HUES6 (cell line): Measurements from ENCODE around the gene SCML1.

Source experiments
- H3K27ac ChIP-seq: 2 replicates; pipeline ENCODE4 v1.7.0; 2013; ENCODE audit warnings: low read depth, mild to moderate bottlenecking, low read length, inconsistent platforms
- H3K27me3 ChIP-seq: 2 replicates; pipeline ENCODE4 v1.6.1; 2013; ENCODE audit warnings: low read length; ENCODE audit not compliant: control insufficient read depth, insufficient read depth
- H3K36me3 ChIP-seq: 2 replicates; pipeline ENCODE4 v1.6.1; 2013; ENCODE audit warnings: low read length; ENCODE audit not compliant: control insufficient read depth, insufficient read depth
- H3K4me1 ChIP-seq: 2 replicates; pipeline ENCODE4 v1.6.1; 2013; ENCODE audit warnings: low read length; ENCODE audit not compliant: control insufficient read depth, insufficient read depth
- H3K4me3 ChIP-seq: 2 replicates; pipeline ENCODE4 v1.5.1; 2013; ENCODE audit warnings: low read depth, low read length
- H3K9ac ChIP-seq: one replicate; pipeline ENCODE4 v1.6.1; 2013; ENCODE audit warnings: mild to moderate bottlenecking, low read length
- H3K9me3 ChIP-seq: 2 replicates; pipeline ENCODE4 v1.6.1; 2013; ENCODE audit warnings: low read depth, low read length; ENCODE audit not compliant: control insufficient read depth, insufficient read depth

The SCML1 gene

DNA sequence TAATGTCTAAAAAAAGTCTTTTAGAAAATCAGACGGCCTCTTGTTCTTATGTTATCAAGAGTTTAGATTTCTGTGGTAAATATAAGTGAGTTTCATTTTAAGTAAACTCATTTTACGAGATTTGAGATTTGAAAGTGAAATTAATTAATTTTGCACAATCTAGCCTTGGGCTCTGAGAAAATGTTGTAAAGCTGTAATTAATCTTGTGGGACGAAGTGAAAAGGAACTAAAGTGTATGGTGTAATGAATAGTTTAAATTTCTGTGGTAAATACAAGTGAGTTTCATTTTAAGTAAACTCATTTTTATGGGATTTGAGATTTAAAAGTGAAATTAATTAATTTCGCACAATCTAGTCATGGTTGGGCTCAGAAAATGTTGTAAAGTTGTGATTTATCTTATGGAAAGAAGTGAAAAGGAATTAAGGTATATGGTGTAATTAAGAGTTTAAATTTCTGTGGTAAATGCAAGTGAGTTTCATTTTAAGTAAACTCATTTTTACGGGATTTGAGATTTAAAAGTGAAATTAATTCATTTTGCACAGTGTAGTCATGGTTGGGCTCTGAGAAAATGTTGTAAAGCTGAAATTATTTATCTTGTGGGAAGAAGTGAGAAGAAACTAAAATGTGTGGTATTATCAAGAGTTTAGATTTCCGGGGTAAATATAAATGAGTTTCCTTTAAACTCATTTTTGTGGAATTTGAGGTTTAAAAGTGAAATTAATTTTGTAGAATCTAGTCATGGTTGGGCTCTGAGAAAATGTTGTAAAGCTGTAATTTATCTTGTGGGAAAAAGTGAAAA lies 1.6 kb downstream of the SCML1 start:
- peak overlapping the region; percentile 61 for H3K4me3 ChIP-seq
- no peaks in the 10 kb centered on the region for H3K9me3 ChIP-seq
- H3K9ac ChIP-seq, result peak overlapping the region; percentile 22
- H3K4me1 ChIP-seq, result peaks cover 6% of the 10 kb centered on the region; the same call in 1 of the 2 replicates
- H3K27me3 ChIP-seq, result peaks cover 30% of the 10 kb centered on the region; the same call in 1 of the 2 replicates
- no peaks in the 10 kb centered on the region for H3K36me3 ChIP-seq
- H3K27ac ChIP-seq, result no peak overlapping the region

DNA sequence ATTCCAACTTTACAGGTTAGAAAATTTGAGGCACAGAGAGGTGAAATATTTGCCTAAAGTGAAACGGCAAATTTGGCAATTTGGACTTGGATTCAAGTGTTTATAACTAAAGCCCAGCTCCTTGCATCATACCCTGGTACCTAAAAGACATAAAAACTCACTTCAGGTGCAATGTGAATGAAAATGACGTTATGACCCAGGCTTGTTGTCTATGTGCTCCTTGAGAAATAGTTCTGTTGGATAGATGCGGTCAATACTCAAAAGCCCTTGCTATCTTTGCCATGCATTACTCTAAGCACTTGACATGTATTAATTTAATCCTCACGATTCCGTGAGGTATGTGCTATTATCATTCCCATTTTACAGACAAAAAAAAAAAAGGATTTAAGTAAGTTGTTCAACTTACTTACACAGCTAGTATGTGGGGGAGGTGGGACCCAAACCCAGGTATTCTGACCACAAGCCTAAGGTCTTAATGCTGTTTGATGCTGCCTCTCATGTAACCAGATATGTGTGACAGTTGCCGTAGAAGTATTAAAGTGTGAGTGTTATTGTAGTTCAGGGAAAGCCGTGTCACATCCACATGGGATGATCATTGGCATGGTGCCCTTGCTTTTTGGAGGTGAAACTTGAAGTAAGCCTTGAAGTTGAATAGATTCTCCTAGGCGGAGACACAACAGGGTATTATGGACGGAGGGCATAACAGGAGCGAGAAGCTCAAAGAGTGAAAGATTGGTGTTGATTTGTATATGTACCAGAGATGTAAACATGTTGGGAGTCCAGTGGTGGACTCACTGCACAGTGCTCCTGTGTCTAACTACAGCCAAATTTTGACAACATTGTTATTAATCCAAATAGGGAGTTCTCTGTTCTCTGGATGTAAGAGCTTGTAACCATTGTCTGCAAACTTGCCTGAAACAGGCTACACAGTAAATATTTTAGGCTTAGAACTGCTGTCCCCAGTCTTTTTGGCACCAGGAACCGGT lies 3.1 kb downstream of the SCML1 start:
- no peaks in the 10 kb centered on the region for H3K36me3 ChIP-seq
- no peak overlapping the region for H3K9ac ChIP-seq
- H3K4me1 ChIP-seq, result peaks cover 6% of the 10 kb centered on the region; the same call in 1 of the 2 replicates
- no peak overlapping the region for H3K27ac ChIP-seq
- no peaks in the 10 kb centered on the region for H3K9me3 ChIP-seq
- H3K27me3 ChIP-seq, result peaks cover 30% of the 10 kb centered on the region; the same call in 1 of the 2 replicates
- H3K4me3 ChIP-seq, result no peak overlapping the region

DNA sequence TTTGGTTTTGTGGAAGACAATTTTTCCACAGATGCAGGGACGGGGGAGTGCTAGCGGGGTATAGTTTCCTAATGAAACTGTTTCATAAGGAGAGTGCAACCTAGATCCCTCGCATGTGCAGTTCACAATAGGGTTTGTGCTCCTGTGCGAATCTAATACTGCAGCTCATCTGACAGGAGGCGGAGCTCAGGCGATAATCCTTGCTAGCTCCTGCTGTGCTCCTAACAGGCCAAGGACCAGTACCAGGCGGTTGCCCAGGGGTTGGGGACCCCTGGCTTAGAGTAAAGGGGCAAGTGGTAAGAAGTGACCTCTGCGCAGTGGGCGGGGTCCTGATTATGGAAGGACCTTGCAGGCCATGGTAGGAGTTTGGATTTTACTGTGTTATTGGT lies 3.8 kb downstream of the SCML1 start:
- H3K27ac ChIP-seq, result no peak overlapping the region
- H3K27me3 ChIP-seq, result peaks cover 30% of the 10 kb centered on the region; the same call in 1 of the 2 replicates
- H3K4me3 ChIP-seq, result no peak overlapping the region
- no peaks in the 10 kb centered on the region for H3K36me3 ChIP-seq
- peaks cover 6% of the 10 kb centered on the region; the same call in 1 of the 2 replicates for H3K4me1 ChIP-seq
- no peak overlapping the region for H3K9ac ChIP-seq
- H3K9me3 ChIP-seq, result no peaks in the 10 kb centered on the region

DNA sequence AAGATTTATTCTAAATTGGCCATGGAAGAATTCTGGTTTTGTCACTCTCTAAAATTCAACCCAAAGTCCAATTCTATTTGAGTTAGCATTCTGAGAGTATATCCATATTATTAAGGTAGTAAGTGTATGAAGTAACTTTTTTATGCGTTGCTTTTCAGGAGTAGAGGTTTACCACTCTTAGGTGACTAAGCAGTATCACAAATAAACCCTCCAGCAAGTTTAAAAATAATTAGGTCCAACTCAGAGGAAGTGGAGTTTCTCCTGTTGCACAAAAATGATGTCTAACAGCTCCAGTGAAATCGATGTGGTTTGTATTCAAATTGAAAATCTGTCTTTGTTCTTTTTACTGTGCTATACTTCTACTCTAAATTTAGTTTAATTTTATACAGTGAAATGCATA lies 6.6 kb downstream of the SCML1 start:
- H3K4me3 ChIP-seq, result no peak overlapping the region
- peaks cover 6% of the 10 kb centered on the region; the same call in 1 of the 2 replicates for H3K4me1 ChIP-seq
- H3K27me3 ChIP-seq, result peaks cover 21% of the 10 kb centered on the region; the same call in 1 of the 2 replicates
- no peak overlapping the region for H3K27ac ChIP-seq
- H3K36me3 ChIP-seq, result no peaks in the 10 kb centered on the region
- H3K9me3 ChIP-seq, result no peaks in the 10 kb centered on the region
- no peak overlapping the region for H3K9ac ChIP-seq

DNA sequence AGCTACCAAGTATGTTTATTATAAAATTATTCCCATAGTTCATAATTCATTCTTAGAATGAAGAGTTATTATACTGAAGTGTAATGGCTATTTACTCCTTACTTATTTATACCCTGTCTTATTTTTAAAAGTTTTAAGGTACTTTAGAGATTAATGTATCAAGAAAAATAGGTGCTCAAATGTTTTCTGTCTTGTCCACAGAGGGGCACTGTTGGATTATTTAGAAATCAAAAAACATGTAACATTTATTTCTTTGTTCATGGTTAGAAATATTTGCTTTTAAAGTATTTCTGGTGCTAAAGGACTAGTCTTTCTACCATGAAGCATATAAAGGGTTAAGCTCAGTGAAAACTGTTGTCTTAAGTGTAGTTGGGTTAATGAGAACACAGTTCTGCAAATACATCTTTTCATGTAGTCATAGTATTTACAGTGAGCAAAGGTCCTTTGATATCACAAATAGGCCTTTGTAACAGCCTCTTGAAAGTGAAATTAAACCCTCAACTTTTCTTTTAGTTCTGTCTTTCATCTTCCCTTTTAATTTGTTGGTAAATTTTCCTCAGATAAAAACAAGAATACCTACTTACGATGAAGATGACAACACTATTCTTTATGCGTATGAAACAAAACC lies 7.7 kb downstream of the SCML1 start:
- Histone ChIP-seq H3K9ac (no peak overlapping the region), H3K4me1 (peaks cover 6% of the 10 kb centered on the region; the same call in 1 of the 2 replicates), H3K27me3 (peaks cover 12% of the 10 kb centered on the region; the same call in 1 of the 2 replicates), H3K27ac (no peak overlapping the region), H3K4me3 (no peak overlapping the region), H3K36me3 (no peaks in the 10 kb centered on the region), H3K9me3 (no peaks in the 10 kb centered on the region)

DNA sequence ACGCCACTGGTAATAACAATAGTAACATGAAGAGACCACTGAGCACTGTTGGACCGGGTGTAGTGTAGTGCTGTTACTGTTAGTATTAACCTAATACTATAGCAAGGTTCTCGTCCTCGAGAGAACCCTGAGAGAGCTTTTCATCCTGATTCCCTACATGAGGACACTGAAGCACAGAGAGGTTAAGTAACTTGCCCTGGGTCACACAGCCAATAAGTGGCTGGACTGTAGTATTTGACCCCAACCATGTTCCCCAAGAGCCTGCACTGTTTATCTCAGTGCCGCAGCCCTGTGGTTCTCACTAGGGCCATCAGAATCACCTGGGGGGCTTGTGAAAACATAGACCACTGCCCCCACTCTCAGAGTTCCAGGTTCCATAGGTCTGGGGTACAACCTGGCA lies 10.4 kb downstream of the SCML1 start:
- Histone ChIP-seq H3K27me3 (peaks cover 5% of the 10 kb centered on the region; the same call in 1 of the 2 replicates), H3K27ac (no peak overlapping the region), H3K4me3 (no peak overlapping the region), H3K4me1 (no peaks in the 10 kb centered on the region), H3K9ac (no peak overlapping the region), H3K9me3 (no peaks in the 10 kb centered on the region), H3K36me3 (no peaks in the 10 kb centered on the region)

DNA sequence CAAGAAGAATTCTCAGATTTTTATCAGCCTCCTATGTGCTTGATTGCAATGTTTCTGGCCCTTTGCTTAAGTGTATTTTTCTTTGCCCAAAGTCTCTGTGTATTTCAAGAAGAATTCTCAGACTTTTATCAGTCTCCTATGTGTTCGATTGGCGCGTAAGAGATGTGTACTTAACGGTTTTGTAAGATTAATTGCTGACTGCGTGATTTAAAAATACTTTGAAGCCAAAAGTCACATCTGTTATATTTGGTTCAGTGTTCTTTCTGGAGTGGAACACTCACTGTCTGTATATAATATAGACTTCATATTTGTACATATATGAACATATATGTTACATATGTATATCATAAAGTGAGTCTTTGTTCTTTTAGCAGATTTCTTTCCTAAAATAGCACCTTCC lies 11.4 kb downstream of the SCML1 start:
- Histone ChIP-seq H3K4me3 (no peak overlapping the region), H3K27ac (no peak overlapping the region)

DNA sequence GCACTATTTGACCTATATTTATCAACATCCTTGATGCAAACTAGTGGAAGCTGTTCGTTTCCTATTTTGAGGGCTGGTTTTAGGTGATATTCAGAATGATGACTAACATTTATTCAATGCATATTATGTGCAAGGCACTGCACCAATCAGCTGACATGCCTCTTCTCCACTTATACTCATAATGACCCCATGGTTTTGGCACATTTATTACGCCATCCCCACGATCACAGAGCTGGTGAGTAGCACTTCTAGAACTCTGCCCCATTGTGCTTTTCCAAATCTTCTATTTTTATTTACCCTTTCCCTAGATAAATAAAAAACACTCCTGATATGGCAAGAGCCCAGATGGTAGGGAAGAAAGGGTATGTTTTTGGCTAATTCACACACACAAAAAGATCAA lies 13.1 kb downstream of the SCML1 start:
- no peaks in the 10 kb centered on the region for H3K4me1 ChIP-seq
- H3K27me3 ChIP-seq, result peaks cover 8% of the 10 kb centered on the region; the same call in 1 of the 2 replicates
- H3K27ac ChIP-seq, result no peak overlapping the region
- H3K9ac ChIP-seq, result no peak overlapping the region
- no peaks in the 10 kb centered on the region for H3K9me3 ChIP-seq
- no peak overlapping the region for H3K4me3 ChIP-seq
- H3K36me3 ChIP-seq, result no peaks in the 10 kb centered on the region

More for the DNA sequence above, 11.4 kb downstream of the SCML1 start:
- H3K9me3 ChIP-seq, result no peaks in the 10 kb centered on the region
- no peak overlapping the region for H3K9ac ChIP-seq
- H3K27me3 ChIP-seq, result peaks cover 8% of the 10 kb centered on the region; the same call in 1 of the 2 replicates
- H3K4me1 ChIP-seq, result no peaks in the 10 kb centered on the region
- no peaks in the 10 kb centered on the region for H3K36me3 ChIP-seq

DNA sequence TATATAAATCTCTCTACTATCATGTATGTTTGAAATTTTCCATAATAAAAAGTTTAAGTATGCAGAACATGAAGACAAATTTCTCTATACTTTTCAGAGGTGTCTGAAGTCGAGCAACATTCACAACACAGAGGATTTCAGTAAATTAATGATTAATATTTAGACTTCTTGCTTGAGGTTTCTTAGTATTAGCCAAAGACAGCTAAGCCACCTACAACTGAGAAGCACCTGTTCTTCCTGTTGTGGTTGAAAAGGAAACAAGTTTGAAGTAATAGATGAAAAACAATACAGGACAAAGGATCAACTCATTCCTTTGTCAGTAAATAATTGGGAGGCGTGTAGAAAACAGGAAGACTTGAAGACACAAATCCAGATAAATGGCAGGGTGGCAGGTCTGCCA lies 21.1 kb downstream of the SCML1 start:
- Histone ChIP-seq H3K4me1 (no peaks in the 10 kb centered on the region), H3K4me3 (no peak overlapping the region)

DNA sequence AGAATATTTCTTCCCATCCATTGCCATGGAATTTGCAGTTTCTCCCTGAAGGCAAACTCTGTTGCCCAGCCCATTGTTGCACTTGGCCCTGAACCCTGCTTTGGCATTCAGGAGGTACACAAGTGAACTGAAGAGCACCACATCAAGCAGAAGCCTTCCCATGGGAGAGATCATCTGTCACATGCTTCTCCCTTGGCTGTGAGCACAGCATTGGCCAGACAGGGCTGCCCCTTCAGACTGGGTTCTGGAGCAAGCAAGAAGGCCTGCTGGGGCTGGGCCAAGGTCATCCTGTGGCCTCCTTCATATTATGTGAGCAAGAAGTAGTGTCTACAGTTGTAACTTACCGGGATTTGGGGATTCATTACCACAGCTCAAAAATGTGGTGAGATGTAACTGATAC lies 22.7 kb downstream of the SCML1 start:
- H3K27me3 ChIP-seq, result peaks cover 16% of the 10 kb centered on the region; the same call in 1 of the 2 replicates
- no peaks in the 10 kb centered on the region for H3K4me1 ChIP-seq
- H3K9ac ChIP-seq, result no peak overlapping the region
- H3K27ac ChIP-seq, result no peak overlapping the region
- no peaks in the 10 kb centered on the region for H3K9me3 ChIP-seq
- H3K4me3 ChIP-seq, result no peak overlapping the region
- H3K36me3 ChIP-seq, result no peaks in the 10 kb centered on the region

More for the DNA sequence above, 21.1 kb downstream of the SCML1 start:
- Histone ChIP-seq H3K36me3 (no peaks in the 10 kb centered on the region), H3K27ac (no peak overlapping the region), H3K27me3 (peaks cover 6% of the 10 kb centered on the region; the same call in 1 of the 2 replicates), H3K9ac (no peak overlapping the region), H3K9me3 (no peaks in the 10 kb centered on the region)
